T-helper 17 cell (primary cell): ENCODE data around the gene POLR3E. TPM values are rescaled to one million over a fixed set of nuclear protein-coding genes. Genes with fewer than 3 reads are reported as not detected.

Experiments used
- ATAC-seq: fragments of 150-1000 bp; cut with Tn5 transposase; 2 replicates; pipeline ENCODE4 v1.10.0; 2021; ENCODE audit warnings: mild to moderate bottlenecking, moderate library complexity
- DNase-seq, 3 donors: peaks; one replicate each; pipeline versions ENCODE4 v3.0.0 to v3.0.0-alpha.2; 2020 to 2021
- H3K9me3 ChIP-seq: one replicate; pipeline ENCODE4 v1.7.0; 2013; ENCODE audit warnings: low read length, mild to moderate bottlenecking; ENCODE audit not compliant: control insufficient read depth, poor library complexity, severe bottlenecking
- H3K27ac Mint-ChIP-seq: one replicate; pipeline ENCODE4 v1.8.0; 2022; ENCODE audit warnings: mild to moderate bottlenecking, moderate library complexity, mixed read lengths
- H3K27me3 Mint-ChIP-seq: one replicate; pipeline ENCODE4 v1.8.0; 2022; ENCODE audit warnings: mixed read lengths
- H3K36me3 Mint-ChIP-seq: one replicate; pipeline ENCODE4 v1.8.0; 2022; ENCODE audit warnings: low read depth, mixed read lengths
- H3K4me1 Mint-ChIP-seq: one replicate; pipeline ENCODE4 v1.8.0; 2022; ENCODE audit warnings: mild to moderate bottlenecking, mixed read lengths
- H3K4me3 Mint-ChIP-seq: one replicate; pipeline ENCODE4 v1.8.0; 2022; ENCODE audit warnings: mild to moderate bottlenecking, moderate library complexity, mixed read lengths
- total RNA-seq, 4 donors: library from RNA in 2 of 4; stranded (reverse) in 2 of 4; gene quantifications; one replicate each; pipeline ENCODE4 v1.2.3 and lab custom pipeline; 2022 to 2026

POLR3E gene
- total RNA-seq, 2 donors from 2014 or later = 159 to 219 TPM

GRCh38 chr16:22323959-22324786 is 27.0 kb downstream of the POLR3E start:
- no peaks in the 10 kb centered on the region for H3K9me3 ChIP-seq
- Mint-ChIP-seq H3K36me3 (peaks cover 2% of the 10 kb centered on the region), H3K4me3 (peak overlapping the region; percentile 78), H3K27me3 (no peaks in the 10 kb centered on the region), H3K4me1 (peaks cover 15% of the 10 kb centered on the region), H3K27ac (peak overlapping the region; percentile 80)
- DNase-seq = no peak
- ATAC-seq = no peak

GRCh38 chr16:22324787-22325597 is 27.8 kb downstream of the POLR3E start:
- H3K4me3 Mint-ChIP-seq = peak overlapping the region; percentile 78
- DNase-seq = no peak

GRCh38 chr16:22325598-22326368 is 28.6 kb downstream of the POLR3E start:
- ATAC-seq = no peak
- peak overlapping the region; percentile 80 for H3K27ac Mint-ChIP-seq
- H3K27me3 Mint-ChIP-seq = no peaks in the 10 kb centered on the region
- peaks cover 2% of the 10 kb centered on the region for H3K36me3 Mint-ChIP-seq
- H3K9me3 ChIP-seq = no peaks in the 10 kb centered on the region
- H3K4me3 Mint-ChIP-seq = peak overlapping the region; percentile 75
- H3K4me1 Mint-ChIP-seq = peaks cover 19% of the 10 kb centered on the region
- DNase-seq = no peak

More at GRCh38 chr16:22324787-22325597, 27.8 kb downstream of the POLR3E start:
- Mint-ChIP-seq H3K27me3 (no peaks in the 10 kb centered on the region), H3K36me3 (peaks cover 2% of the 10 kb centered on the region), H3K27ac (peak overlapping the region; percentile 80), H3K4me1 (peaks cover 16% of the 10 kb centered on the region)
- H3K9me3 ChIP-seq = no peaks in the 10 kb centered on the region
- no peak for ATAC-seq

- Mint-ChIP-seq H3K36me3 (peaks cover 2% of the 10 kb centered on the region), H3K4me3 (peak overlapping the region; percentile 25), H3K27me3 (no peaks in the 10 kb centered on the region), H3K4me1 (peaks cover 14% of the 10 kb centered on the region), H3K27ac (no peak overlapping the region)
- H3K9me3 ChIP-seq = no peaks in the 10 kb centered on the region
- no peak for ATAC-seq
- no peak for DNase-seq
Measured at GRCh38 chr16:22326369-22326652, 29.1 kb downstream of the POLR3E start.

- no peaks in the 10 kb centered on the region for H3K9me3 ChIP-seq
- H3K36me3 Mint-ChIP-seq = peaks cover 4% of the 10 kb centered on the region
Measured at GRCh38 chr16:22326771-22327445, 29.7 kb downstream of the POLR3E start.

GRCh38 chr16:22327446-22327775 is 30.2 kb downstream of the POLR3E start:
- H3K27me3 Mint-ChIP-seq = no peaks in the 10 kb centered on the region
- H3K4me1 Mint-ChIP-seq = peaks cover 17% of the 10 kb centered on the region
- DNase-seq = no peak
- ATAC-seq = no peak
- no peak overlapping the region for H3K27ac Mint-ChIP-seq
- no peak overlapping the region for H3K4me3 Mint-ChIP-seq
- H3K36me3 Mint-ChIP-seq = peaks cover 4% of the 10 kb centered on the region
- no peaks in the 10 kb centered on the region for H3K9me3 ChIP-seq

More at GRCh38 chr16:22326771-22327445, 29.7 kb downstream of the POLR3E start:
- Mint-ChIP-seq H3K4me3 (peak overlapping the region; percentile 25), H3K4me1 (peaks cover 17% of the 10 kb centered on the region), H3K27me3 (no peaks in the 10 kb centered on the region), H3K27ac (no peak overlapping the region)
- no peak for DNase-seq
- ATAC-seq = no peak

GRCh38 chr16:22328081-22328725 is 31.0 kb downstream of the POLR3E start:
- no peaks in the 10 kb centered on the region for H3K27me3 Mint-ChIP-seq
- no peak overlapping the region for H3K4me3 Mint-ChIP-seq
- peak overlapping the region; percentile 65 for H3K27ac Mint-ChIP-seq
- ATAC-seq = no peak
- DNase-seq = no peak
- no peaks in the 10 kb centered on the region for H3K9me3 ChIP-seq
- H3K36me3 Mint-ChIP-seq = peaks cover 4% of the 10 kb centered on the region
- peaks cover 15% of the 10 kb centered on the region for H3K4me1 Mint-ChIP-seq

- peaks cover 4% of the 10 kb centered on the region for H3K36me3 Mint-ChIP-seq
Measured at GRCh38 chr16:22329199-22329695, 32.0 kb downstream of the POLR3E start.

GRCh38 chr16:22330326-22330725 is 33.1 kb downstream of the POLR3E start:
- no peaks in the 10 kb centered on the region for H3K9me3 ChIP-seq
- no peak for DNase-seq
- Mint-ChIP-seq H3K4me1 (peaks cover 15% of the 10 kb centered on the region), H3K27ac (peak overlapping the region; percentile 47), H3K36me3 (peaks cover 6% of the 10 kb centered on the region), H3K4me3 (no peak overlapping the region), H3K27me3 (no peaks in the 10 kb centered on the region)
- no peak for ATAC-seq

More at GRCh38 chr16:22329199-22329695, 32.0 kb downstream of the POLR3E start:
- ATAC-seq = no peak
- Mint-ChIP-seq H3K27me3 (no peaks in the 10 kb centered on the region), H3K27ac (peak overlapping the region; percentile 47), H3K4me1 (peaks cover 15% of the 10 kb centered on the region), H3K4me3 (no peak overlapping the region)
- H3K9me3 ChIP-seq = no peaks in the 10 kb centered on the region
- no peak for DNase-seq

GRCh38 chr16:22333457-22333994 is 36.3 kb downstream of the POLR3E start:
- H3K27ac Mint-ChIP-seq = peak overlapping the region; percentile 32
- peaks cover 13% of the 10 kb centered on the region for H3K4me1 Mint-ChIP-seq
- H3K36me3 Mint-ChIP-seq = peaks cover 6% of the 10 kb centered on the region

GRCh38 chr16:22335668-22336246 is 38.5 kb downstream of the POLR3E start:
- Mint-ChIP-seq H3K27ac (peak overlapping the region; percentile 35), H3K4me3 (no peak overlapping the region), H3K4me1 (peaks cover 5% of the 10 kb centered on the region), H3K27me3 (no peaks in the 10 kb centered on the region), H3K36me3 (peaks cover 6% of the 10 kb centered on the region)
- peaks cover 14% of the 10 kb centered on the region for H3K9me3 ChIP-seq
- DNase-seq (no peak), ATAC-seq (peak; percentile 31)

More at GRCh38 chr16:22333457-22333994, 36.3 kb downstream of the POLR3E start:
- ATAC-seq = no peak
- no peak for DNase-seq
- no peaks in the 10 kb centered on the region for H3K27me3 Mint-ChIP-seq
- H3K4me3 Mint-ChIP-seq = no peak overlapping the region
- peaks cover 12% of the 10 kb centered on the region for H3K9me3 ChIP-seq

GRCh38 chr16:22336581-22336980 is 39.4 kb downstream of the POLR3E start:
- no peaks in the 10 kb centered on the region for H3K27me3 Mint-ChIP-seq
- no peak for DNase-seq
- no peak for ATAC-seq
- H3K27ac Mint-ChIP-seq = no peak overlapping the region
- peaks cover 4% of the 10 kb centered on the region for H3K36me3 Mint-ChIP-seq
- H3K4me3 Mint-ChIP-seq = no peak overlapping the region
- peaks cover 18% of the 10 kb centered on the region for H3K9me3 ChIP-seq
- H3K4me1 Mint-ChIP-seq = peaks cover 4% of the 10 kb centered on the region
